Measurements from ENCODE around the gene SNX8.

DNA sequence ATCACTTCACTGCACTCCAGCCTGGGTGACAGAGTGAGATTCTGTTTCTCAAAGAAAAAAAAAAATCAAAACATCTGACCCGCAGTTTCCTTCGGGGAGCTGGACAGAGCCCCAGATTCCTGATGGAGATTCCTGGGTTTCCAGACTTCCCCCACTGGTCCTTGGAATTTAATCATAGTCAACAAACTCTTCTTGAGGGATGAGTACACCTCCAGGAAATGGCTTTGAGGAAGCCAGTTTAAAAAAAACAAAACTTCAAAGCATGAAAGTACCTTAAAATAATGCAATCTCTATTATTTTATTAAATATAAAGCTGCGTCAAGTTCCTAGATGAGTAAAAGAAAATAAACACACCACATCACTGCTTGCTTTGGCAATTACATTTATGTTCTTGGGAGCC lies 80.3 kb downstream of the SNX8 start:
- no peak for TF ChIP-seq POLR2A (IDR thresholded peaks at IDR 0.05)
- no peak for TF ChIP-seq POLR2AphosphoS5 (IDR thresholded peaks at IDR 0.05)
